Retinal pigment epithelial cell (primary cell): ENCODE results near the gene MAP1B.
A peak's percentile ranks its signal among the peaks of the same experiment; 100 is the strongest.
"Not testable (repeated sequence)": the region's sequence is repeated elsewhere in the genome, so short reads cannot be mapped to it uniquely, and the experiment has no call there.

Experiments
- DNase-seq: peaks from one replicate; pipeline ENCODE4 v3.0.0-alpha.2; 2010; ENCODE audit warnings: low read depth
- H3K4me3 ChIP-seq: 2 replicates; pipeline ENCODE4 v1.5.1; 2011; ENCODE audit warnings: mild to moderate bottlenecking, low read length, control low read depth, moderate library complexity
- CTCF ChIP-seq: conservative IDR thresholded peaks from 2 replicates; pipeline ENCODE4 v1.5.1; 2011; ENCODE audit warnings: low read depth, low read length, control low read depth, inconsistent platforms

Gene MAP1B

GRCh38 chr5:72167257-72167656 lies 60.0 kb downstream of the MAP1B start:
- no peak for DNase-seq
- no peak for TF ChIP-seq CTCF
- no peak overlapping the region for H3K4me3 ChIP-seq

DNA sequence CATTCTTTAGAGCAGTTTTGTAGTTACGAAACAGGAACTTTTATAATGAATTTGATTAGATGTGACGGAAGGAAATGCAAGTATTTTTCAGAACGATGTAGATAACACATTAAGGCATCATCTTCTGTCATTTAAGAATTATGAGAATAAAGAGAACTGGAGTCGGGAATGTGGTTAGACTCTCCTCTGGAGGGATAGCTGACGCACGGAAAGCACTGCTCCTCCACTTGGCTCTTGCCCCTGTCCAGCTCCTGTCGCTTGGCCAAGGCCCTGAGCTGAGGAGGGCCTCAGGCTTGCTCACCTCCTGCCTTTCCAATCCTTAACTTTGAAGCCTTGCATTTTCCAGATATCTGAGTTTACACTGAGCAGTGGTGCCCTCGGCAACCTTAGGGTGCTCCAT lies 60.5 kb downstream of the MAP1B start:
- no peak overlapping the region for H3K4me3 ChIP-seq
- DNase-seq, result no peak
- TF ChIP-seq CTCF, result no peak

GRCh38 chr5:72170101-72170500 lies 62.8 kb downstream of the MAP1B start:
- no peak overlapping the region for H3K4me3 ChIP-seq
- TF ChIP-seq CTCF, result no peak
- no peak for DNase-seq

DNA sequence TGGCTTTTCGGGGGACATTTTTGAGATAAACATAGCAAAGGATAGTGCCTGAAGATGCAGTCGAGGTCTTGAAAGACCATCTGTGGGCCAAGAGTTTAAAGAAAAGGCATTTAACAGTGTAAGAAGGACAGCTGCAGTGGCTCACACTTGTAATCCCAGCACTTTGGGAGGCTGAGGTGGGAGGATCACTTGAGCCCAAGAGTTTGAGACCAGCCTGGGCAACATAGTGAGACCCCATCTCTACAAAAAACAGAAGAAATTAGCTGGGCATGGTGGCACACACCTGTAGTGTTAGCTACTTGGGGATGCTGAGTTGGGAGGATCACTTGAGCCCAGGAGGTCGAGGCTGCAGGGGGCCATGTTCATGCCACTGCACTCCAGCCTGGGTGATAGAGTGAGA lies 63.9 kb downstream of the MAP1B start:
- not testable (repeated sequence) for DNase-seq, H3K4me3 ChIP-seq

DNA sequence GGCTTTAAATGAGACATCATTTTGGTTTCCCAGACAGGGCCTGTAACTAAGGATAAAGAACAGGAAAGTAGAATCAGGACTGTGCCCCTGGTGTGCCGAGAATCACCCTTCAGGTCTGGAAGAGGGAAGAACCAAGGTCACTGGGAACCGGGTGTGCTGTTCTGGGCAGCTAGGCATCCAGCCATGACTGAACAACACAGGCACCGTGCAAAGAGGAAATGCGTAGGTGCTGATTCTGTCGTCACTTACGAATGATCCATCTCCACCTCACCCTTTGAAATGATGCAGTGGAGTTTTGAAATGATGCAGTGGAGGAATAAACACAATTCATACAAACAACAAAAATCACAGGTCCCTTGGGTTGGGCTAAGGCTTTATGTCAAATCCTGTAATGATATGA lies 64.4 kb downstream of the MAP1B start:
- no peak overlapping the region for H3K4me3 ChIP-seq
- no peak for DNase-seq
- TF ChIP-seq CTCF, result no peak

DNA sequence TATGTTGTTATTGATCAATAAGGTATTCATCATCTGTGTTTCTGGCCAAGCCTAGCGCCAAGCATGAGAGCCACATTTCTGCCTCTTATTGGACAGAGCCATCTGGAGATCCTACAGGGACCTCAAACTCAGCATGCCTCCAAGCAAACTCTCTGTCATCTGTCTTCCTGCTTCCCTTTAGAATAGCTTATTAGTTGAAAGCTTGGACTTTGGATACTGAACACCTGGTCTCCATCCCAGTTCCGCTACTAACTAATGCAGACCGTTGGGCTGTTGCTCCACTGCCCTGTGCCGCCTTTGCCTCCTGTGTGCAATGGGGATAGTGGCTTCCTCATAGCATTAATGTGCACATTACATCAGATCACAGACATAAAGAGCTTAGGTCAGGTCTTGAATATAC lies 65.5 kb downstream of the MAP1B start:
- TF ChIP-seq CTCF, result no peak
- H3K4me3 ChIP-seq, result no peak overlapping the region
- DNase-seq, result no peak

GRCh38 chr5:72177538-72177937 lies 70.3 kb downstream of the MAP1B start:
- H3K4me3 ChIP-seq, result no peak overlapping the region
- DNase-seq, result no peak
- TF ChIP-seq CTCF, result no peak

DNA sequence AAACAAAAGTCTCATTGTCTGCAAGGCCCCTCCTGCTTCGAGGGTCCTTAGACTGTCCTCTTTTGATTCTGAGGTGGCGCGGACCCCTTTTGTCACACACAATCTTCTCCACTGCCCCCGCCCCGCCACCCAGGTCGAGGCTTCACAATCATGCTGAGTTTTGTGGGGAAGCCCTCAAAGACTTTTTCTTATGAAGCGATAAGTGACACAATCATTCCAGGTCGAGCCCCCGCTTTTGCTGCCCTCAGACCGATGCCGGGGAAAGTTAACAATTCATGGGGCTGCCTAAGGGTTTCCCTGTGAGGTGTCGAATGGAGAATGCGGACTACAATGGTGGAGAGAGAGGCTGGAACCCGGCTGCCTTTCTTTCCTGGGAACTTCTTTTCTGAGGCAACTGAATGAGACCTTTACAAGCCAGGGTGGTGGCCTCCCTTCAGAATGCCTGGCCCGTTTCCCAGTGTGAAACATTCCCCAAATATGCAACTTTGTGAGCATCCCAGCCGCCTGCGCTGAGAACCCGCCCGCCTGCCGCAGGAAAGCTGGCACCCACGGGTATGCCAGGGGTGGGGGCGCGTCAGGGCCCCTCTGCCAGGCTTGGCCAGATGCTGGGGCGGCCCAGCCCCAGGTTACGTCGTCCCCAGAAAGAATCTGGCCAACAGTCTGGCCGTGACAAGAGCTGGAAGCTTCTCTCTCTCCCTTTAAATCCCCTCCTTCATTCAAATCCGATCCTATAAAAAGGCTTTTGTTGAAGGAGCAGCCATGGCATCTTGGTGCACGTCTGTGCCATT lies 71.9 kb downstream of the MAP1B start:
- no peak for TF ChIP-seq CTCF
- DNase-seq, result peak; percentile 89
- peak overlapping the region; percentile 33 for H3K4me3 ChIP-seq
